ENCODE measurements around the gene SIGLEC9. TPM values are rescaled to one million over a fixed set of nuclear protein-coding genes. Genes with fewer than 3 reads are reported as not detected.
A peak's percentile ranks its signal among the peaks of the same experiment; 100 is the strongest.

The SIGLEC9 gene
- total RNA-seq, 1 donor from 2014 or later: not detected

DNA sequence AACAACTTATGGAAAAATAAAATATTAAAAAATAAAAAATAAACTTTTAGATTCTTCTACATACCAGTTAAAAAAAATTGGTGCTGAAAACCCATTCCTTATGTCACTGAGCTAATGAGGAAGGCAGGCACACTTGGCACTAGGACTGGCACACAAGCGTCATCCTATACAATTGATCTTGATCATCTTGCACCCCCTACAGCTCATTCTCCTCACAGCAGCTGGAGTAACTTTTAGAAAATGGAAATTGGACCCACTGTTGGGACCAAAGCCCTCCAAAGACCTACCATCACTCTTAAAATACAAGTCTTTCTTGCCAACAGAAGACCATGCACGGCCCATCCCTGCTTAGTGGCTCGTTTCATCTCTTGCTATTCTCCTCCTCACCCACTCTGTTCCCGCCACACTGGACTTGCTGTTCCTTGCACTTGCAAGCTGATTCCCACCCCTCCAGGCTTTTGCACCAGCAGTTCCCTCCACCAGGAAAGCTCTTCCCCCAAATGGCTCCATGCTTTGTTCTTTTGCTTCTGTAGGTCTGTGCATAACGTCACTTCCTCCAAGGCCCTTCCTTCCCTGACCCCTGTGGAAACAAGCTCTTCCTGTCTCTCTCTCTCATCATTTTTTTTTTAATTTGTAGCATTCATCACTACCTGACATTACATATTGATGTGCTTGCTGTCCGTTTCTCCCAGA lies 28.1 kb upstream of the SIGLEC9 start:
- no peak for DNase-seq (ENCODE audit: extremely low read depth, low read depth, low spot score)

DNA sequence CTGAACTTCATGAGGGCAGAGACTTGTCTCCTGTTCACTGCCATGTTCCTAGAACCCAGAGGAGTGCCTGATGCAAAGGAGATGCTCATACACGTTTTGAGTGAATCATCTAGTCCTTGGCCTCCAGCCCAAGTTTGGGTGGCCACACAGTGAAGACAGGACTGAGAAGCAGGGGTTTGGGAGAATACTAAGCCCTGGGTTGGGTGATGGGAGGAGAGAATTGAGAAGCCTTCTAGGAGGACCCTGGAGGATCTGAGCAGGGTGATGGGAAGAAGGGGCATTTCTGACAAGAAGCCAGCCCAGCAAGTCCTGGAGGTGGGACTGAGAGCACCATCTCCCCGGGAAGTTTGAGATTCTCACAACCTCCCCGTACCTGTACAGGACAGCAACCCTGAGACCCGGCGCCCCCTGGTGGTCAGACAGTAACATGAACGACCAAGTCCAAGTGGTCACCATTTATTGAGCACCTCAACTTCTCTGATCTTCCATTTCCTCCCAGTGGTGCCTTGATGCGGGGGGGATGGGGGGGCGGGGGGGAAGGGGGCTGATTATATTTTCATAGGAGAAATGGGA lies 27.5 kb upstream of the SIGLEC9 start:
- no peak for DNase-seq (ENCODE audit: extremely low read depth, low read depth, low spot score)

GRCh38 chr19:51097796-51098195 lies 26.9 kb upstream of the SIGLEC9 start:
- no peak for DNase-seq (ENCODE audit: extremely low read depth, low read depth, low spot score)

- DNase-seq (ENCODE audit: extremely low read depth, low read depth, low spot score): no peak
Observed at GRCh38 chr19:51098365-51099046, 26.2 kb upstream of the SIGLEC9 start.

DNA sequence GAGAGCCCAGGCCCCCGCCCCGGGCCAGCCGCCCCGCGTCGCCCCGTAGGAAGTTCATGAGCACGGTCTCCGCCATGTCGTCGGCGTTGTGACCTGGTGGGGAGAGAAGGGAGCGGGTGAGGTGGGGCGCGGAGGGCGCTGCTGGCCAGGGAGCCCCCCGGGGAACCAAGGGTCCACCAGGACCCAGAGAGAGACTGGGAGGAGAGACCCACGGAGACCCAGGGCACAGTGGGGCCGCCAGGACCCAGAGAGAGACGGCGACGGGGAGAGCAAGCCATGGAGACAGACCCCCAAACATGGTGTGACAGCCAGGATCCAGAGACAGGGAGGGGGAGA lies 25.7 kb upstream of the SIGLEC9 start:
- DNase-seq (ENCODE audit: extremely low read depth, low read depth, low spot score): no peak

DNA sequence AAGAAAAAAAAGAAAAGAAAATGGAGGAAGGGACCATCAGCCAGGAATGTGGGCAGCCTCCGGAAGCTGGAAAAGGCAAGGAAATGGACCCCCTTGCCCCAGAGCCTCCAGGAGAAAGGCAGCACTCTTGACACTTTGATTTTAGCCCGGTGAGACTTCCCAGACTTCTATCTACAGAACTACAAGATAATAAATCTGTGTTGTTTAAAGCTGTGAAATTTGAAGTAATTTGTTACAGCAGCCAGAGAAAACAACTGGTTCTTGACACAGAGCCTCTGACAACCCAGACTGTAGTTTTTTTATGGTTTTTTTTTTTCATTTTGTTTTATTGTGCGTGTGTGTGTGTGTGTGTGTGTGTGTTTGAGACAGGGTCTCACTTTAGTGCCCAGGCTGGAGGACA lies 24.1 kb upstream of the SIGLEC9 start:
- no peak for DNase-seq (ENCODE audit: extremely low read depth, low read depth, low spot score)

DNA sequence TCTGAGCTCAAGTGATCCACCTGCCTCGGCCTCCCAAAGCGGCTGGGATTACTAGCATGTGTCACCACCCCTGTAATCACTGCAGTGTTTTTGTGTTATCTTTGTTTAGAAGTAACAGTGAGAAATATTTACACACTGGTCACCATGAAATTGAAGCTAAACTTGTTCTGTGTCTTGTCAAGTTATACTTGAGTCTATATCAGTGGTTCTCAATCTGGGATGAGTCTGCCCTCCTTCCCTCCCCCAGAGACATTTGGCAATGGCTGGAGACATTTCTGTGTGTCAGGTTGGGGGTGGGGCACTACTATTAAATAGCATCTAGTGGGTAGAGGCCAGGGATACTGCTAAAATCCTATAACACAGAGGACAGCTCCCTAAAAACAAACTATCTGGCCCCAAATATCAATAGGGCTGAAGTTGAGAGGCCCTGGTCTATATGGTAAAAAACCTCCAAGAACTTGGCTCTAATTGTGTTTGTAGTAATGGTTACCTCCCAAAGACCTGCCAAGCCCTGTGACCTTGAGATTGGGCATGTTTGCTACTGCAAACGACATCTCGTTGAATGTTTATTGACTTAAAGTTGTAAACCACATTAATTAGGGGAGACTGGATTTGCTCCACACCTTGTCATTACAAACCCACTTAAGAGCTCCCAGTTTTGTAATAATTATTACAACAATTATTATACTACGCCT lies 23.4 kb upstream of the SIGLEC9 start:
- DNase-seq (ENCODE audit: extremely low read depth, low read depth, low spot score): no peak

DNA sequence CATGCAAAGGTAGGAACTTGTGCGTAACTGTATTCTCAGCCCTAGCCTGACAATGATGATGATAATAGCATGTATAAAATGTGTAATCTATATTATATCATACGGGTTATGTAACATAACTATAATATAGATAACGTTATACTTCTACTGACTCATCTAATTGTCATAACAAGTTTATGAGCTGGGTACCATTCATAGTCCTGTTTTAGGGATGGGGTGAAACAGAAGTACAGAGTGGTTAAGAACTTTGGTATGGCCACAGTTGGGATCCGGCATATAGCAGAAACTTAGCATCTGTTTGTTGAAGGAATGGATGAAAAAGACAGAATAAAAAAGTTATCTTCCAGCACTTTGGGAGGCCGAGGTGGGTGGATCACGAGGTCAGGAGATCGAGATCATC lies 21.7 kb upstream of the SIGLEC9 start:
- DNase-seq (ENCODE audit: extremely low read depth, low read depth, low spot score): no peak

DNA sequence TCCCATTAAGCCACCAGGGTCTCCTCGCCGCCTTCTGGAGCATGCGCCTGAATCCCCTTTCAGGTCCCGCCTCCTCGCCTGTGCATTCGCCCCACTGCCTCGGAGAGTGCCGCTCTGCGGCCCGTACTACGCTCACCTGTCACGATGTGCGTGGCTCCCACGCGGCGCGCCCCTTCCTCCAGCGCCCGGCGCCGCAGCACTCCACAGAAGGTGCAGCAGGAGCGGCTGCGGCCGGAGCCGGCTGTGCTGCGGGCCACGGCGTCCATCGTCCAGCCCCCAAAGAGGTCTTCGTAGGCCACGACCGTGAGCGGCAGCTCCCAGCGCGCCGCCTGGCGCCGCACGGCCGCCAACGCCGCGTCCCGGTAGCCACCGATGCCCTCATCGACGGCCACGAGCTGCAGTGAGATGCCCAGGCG lies 20.8 kb upstream of the SIGLEC9 start:
- no peak for DNase-seq (ENCODE audit: extremely low read depth, low read depth, low spot score)

DNA sequence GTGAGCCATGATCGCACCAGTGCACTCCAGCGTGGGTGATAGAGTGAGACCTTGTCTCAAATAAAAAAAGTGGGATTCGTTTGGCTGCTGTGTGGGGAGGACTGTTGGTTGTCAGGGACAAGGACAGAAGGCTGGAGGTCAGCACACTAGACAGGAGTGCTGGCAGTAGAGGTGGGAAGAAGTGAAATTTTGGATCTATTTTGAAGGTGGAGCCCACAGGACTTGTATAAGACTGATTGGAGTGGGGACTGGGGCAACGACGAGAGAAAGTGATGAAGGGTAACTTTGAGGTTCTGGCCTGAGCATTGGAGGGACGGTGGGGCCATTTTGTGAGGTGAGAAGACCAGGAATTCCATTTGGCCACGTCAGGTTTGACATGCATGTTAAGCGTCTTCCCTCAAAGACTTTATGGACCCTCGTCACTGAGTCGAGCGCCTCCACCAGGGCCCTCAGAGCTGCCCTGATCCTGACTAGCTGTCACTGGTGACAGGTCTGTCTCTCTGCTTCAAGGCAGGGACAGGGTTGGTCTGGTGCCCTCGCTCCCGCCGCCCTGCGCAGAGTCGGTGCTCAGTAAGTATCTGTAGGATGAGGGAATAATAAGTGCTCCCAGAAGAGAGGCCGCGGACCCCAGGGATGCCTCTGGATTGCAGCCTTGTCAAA lies 17.2 kb upstream of the SIGLEC9 start:
- no peak for DNase-seq (ENCODE audit: extremely low read depth, low read depth, low spot score)

DNA sequence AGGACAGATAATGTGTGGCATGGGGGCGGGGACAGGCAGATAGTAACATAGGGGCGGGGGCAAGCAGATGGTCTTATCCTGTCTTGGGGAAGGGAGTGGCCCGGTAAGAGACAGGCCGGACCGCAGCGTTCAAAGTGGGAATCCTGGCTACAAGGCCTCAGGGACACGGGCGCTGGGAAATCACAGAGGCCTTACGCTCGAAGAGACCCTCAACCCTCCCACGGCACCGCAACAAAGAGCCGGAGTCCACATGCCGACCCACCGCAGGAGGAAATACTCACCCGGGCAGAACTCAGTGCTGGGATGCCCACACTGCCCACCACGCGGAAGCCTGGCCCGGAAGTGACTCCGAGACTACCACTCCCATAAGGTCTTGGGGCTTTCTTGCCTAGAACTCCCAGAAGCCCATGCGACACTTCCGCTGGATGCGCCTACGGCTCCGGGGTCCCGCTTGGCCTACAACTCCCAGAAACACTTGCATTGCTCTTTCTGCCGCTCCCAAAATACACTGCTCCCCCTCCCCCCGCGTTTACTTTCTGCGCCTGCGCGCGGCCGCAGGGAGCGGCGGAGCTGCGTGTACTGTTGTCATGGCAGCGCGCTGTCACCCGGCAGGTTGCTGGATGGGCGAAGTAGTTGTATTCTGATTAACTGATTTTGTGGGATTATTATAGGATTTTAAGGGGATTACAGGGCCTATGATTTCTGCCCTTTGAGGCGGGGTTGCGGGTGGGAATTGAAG lies 16.5 kb upstream of the SIGLEC9 start, which contains the start of gene CTU1:
Gene CTU1 (minus strand): TSS at position 344 of the 739 bp plus-strand sequence. CDS start 3,840 bp downstream, outside the sequence.
- peak; percentile 94 for DNase-seq (ENCODE audit: extremely low read depth, low read depth, low spot score)

GRCh38 chr19:51108805-51109146 lies 15.9 kb upstream of the SIGLEC9 start:
- no peak for DNase-seq (ENCODE audit: extremely low read depth, low read depth, low spot score)

DNA sequence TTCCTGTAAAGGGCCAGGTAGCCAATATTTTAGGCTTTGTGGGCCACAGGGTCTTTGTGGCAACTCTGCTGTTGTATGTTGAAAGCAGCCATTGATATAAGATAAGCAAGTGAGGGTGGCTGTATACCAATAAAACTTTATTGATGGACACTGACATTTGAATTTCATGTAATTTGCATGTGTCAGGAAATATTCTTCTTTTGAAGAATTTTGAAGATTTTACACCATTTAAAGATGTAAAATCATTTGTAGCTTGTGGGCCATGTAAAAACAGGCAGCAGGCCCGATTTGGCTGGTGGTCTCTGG lies 14.1 kb upstream of the SIGLEC9 start:
- DNase-seq (ENCODE audit: extremely low read depth, low read depth, low spot score): no peak

DNA sequence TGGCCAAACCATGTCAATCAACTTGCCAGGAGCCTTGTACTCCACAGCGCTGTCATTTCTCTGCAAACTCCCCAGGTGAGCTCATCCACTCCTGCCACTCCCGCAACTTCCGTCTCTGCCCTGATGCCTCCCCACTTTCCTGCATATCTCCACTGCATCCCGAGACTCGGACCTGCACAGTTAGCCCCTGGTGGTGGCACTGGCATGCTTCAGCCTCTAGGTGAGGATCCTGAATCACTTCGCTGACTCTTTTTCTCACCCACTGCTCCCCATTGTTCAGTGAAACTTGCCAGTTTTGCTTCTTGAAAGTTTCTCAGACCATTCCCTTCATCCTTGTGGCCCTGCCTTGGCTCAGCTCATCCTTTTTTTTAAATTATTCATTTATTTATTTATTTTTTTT lies 13.1 kb upstream of the SIGLEC9 start:
- DNase-seq (ENCODE audit: extremely low read depth, low read depth, low spot score): no peak

GRCh38 chr19:51114087-51114729 lies 10.5 kb upstream of the SIGLEC9 start:
- no peak for DNase-seq (ENCODE audit: extremely low read depth, low read depth, low spot score)

- no peak for DNase-seq (ENCODE audit: extremely low read depth, low read depth, low spot score)
Observed at GRCh38 chr19:51116736-51117286, 7.9 kb upstream of the SIGLEC9 start.

DNA sequence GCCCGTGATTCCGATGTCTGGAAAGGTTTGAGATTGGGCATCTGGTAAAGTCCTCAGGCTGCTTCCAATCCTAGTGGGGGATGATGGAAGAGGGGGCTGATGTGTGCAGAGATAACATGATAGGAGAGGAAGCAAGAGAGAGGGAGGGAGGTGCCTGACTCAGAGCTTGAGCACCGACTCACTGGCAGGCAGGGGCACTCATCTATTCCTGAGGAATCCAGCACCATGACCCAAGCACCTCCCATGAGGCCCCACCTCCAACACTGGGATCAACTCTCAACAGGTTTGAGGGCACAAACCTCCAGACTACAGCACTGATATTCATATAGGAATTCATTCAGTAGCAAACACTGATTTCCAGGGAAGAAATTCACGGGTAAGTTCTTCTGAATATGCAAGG lies 5.6 kb upstream of the SIGLEC9 start:
- DNase-seq (ENCODE audit: extremely low read depth, low read depth, low spot score): no peak

GRCh38 chr19:51119611-51120010 lies 5.1 kb upstream of the SIGLEC9 start:
- no peak for DNase-seq (ENCODE audit: extremely low read depth, low read depth, low spot score)

- DNase-seq (ENCODE audit: extremely low read depth, low read depth, low spot score): no peak
Observed at GRCh38 chr19:51120160-51120559, 4.5 kb upstream of the SIGLEC9 start.

GRCh38 chr19:51121257-51121656 lies 3.4 kb upstream of the SIGLEC9 start:
- no peak for DNase-seq (ENCODE audit: extremely low read depth, low read depth, low spot score)
